CD4-positive, alpha-beta T cell treated with Interleukin-15 for 1 hour (primary cell): ENCODE measurements around the gene DEUP1.

Experiments used
- DNase-seq: peaks from one replicate; pipeline ENCODE4 v3.0.0-alpha.2; 2020

Gene DEUP1

GRCh38 chr11:93480756-93481155, 150.2 kb downstream of the DEUP1 start:
- no peak for DNase-seq

GRCh38 chr11:93481279-93481678, 150.7 kb downstream of the DEUP1 start:
- no peak for DNase-seq

- DNase-seq, result no peak
Measured at GRCh38 chr11:93481696-93482095, 151.2 kb downstream of the DEUP1 start.

DNA sequence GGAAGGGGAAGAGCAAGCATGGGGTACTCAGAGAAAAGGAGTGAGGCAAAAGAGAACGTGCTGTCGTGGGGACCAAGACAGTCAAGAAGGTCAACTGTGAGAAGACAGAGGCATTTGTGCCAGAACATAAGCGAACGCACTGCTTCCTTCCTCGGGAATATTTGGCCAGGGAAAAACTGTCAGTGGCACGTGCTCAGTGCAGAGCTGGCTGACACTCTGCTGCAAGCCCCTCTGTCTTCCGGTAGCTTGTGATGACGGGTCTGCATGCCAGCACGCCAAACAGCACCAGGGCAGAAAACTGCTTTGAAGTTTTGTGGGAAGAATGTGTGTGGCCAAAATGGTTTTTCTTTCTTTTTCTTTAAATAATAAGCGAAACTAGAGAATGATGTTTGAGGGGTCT, 152.0 kb downstream of the DEUP1 start:
- no peak for DNase-seq

DNA sequence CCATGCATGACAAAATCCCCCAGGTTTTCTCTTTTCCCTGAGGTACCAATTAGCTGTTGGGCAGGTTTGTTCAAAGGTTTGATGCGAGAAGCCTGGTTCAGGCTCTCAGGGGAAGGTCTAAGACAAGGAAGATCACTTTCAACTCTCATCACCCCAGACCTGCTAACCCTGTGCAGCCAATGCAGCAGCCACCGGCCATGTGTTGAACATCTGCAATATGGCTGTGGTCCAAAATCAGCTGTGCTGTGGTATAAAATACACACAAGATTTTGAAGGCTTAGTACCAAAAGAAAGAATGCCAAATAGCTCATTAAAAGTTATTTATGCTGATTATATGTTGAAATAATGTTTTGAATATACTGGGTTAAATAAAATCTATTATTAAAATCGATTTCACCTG, 154.2 kb downstream of the DEUP1 start:
- no peak for DNase-seq

- no peak for DNase-seq
Measured at GRCh38 chr11:93485983-93486382, 155.4 kb downstream of the DEUP1 start.

DNA sequence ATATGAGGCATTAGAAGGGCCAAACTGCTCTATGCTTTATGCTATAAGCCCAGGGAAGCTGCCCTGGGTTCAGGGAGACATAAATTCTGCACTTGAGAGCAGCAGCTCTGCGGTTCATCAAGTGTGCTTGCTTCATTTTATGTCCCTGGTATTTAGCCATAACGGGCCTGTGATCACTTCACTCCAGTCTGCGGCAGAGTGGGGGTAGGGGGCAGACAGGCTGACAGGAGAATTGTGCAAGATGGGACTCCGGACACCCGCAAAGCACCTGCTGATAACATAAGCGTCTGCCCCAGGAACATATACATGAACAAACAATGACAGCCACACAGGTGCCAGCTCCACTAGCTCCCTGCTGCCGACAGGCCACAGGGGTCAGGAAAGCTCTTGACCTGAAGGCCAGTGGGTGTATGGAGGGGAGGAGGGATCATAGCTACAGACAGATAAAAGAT, 156.5 kb downstream of the DEUP1 start:
- DNase-seq, result no peak
